Measurements from ENCODE around the gene SIL1.
"Not testable (repeated sequence)": the region's sequence is repeated elsewhere in the genome, so short reads cannot be mapped to it uniquely, and the experiment has no call there.

Gene SIL1

DNA sequence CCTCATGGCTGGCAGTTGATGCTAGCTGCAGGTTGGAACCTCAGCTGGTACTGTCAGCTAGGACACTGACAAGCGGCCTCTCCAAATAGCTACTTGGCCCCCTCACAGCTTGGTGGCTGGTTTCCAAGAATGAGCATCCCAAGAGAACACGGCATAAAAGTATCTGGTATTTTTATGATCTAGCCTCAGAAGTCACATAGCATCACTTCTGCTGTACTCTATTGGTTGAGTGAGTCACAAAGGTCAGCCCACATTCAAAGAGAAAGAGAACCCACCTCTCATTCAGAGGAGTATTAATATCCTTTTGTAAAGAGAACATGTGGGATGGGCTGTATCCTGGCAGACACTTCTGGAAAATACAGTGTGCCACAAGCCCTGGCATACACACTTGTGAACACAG is 6.0 kb upstream of the SIL1 start:
- no peak for DNase-seq (ENCODE audit: low read depth in 2 of 2)

DNA sequence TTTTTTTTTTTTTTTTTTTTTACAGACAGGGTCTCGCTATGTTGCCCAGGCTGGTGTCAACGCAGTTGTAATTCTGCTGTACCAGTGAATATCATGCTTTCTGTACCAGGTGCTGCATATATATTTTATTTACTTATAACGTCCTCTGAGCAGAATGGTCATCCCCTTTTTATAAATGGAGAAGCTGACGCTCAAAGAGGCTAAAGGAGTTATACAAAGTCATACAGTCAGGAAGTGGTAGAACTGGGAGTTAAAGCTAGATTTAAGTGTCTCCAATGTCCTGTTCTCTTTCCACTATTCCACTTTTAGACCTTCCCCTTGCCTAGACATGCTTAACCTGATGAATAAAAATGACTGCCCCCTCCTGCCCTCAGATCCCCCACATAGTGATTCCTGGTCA is 1.2 kb upstream of the SIL1 start:
- no peak for DNase-seq (ENCODE audit: low read depth in 2 of 2)

DNA sequence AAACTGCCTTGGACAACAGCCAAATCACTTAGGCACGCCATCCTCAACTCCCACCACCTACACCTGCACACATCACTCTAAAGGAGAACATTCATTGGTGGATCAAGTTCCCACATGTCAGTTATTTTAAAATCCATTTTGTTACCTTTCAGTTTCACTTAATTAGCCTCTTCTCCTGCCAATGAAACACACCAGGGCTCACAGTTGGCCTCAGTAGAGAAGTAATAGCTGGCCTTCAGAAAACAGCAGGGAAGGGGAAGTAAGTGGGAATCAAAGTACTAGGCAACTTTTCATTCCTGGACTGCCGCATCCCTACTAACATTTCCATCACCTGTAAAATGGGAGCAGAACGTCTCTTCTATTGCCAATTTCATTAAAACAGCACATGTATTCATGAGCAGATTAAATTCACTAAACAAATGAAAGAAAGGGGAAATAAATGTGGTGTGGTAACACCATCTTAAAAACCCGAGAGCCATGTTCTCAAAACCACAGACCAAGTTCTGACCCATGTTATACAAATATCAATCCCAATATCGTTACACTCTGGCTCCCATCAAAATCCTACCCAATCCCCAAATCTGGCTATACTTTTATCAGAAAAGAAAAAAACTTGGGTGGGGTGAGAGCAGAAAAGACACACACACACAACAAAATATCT is 1.7 kb downstream of the SIL1 start:
- no peak for DNase-seq (ENCODE audit: low read depth in 2 of 2)

DNA sequence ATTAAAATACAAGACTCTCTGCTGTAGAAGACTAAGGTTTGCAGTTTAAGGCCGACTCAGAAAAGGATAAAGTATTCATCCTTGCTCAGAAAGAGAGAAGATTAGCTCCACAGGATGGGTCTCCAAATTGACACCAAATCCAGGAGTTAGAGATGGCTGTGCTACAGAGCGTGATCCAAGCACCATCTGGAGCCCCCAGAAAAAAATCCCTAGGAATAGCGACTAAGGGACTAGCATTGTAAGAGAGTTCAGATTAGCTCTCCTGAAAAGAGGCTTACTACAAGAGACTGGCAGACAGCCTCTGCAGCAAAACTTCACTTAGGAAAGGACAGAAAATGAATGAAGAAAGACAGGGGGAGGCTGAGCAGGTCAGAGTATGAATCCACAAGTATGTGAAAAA is 3.7 kb downstream of the SIL1 start:
- no peak for DNase-seq (ENCODE audit: low read depth in 2 of 2)

DNA sequence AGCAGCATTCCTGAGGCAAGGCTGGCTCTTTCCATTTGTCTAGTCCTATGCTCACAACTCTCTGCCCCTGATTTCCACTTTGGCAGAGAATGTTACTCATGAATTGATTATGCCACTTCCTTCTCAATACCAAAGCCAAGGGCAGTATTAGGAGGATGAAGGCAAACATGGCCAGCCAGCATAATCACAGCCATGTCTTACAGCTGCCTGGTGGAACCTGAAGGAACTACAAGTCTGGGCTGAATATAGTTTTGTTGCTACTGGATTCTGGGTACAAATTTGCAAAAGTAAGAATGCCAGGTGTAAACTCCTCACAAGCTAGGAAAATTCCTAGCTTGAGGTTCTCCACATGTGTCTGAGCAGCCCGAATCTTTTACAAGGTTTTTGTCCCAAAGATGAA is 4.2 kb downstream of the SIL1 start:
- DNase-seq (ENCODE audit: low read depth in 2 of 2), result no peak

DNA sequence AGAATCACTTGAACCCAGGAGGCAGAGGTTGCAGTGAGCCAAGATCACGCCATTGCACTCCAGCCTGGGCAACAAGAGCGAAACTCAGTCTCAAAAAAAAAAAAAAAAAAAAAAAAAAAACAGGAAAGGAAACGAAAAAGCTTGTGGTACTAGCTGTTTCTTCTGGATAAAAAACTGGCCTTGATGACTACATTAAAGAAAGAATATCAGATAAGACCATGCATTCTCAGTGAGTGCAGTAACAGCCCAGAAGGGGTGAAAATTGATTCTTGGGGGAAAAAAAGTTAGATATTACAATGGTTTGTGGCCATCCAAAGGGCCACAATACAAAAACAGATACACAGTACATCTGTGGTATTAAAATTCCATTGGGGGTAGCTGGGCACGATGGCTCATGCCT is 5.3 kb downstream of the SIL1 start:
- not testable (repeated sequence) for DNase-seq (ENCODE audit: low read depth in 2 of 2)

DNA sequence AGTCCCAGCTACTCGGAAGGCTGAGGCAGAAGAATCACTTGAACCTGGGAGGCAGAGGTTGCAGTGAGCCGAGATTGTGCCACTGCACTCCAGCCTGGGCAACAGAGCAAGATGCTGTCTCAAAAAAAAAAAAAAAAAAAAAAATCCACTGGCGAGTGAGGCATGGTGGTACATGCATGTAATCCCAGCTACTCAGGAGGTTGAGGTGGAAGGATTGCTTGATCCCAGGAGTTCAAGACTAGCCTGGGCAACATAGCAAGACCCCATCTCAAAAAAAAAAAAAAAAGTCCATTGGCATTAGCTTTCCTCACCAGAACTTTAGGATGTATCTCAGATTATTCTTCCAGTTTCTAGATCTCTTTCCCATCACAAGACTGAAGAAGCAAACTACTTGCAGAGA is 6.2 kb downstream of the SIL1 start:
- not testable (repeated sequence) for DNase-seq (ENCODE audit: low read depth in 2 of 2)

DNA sequence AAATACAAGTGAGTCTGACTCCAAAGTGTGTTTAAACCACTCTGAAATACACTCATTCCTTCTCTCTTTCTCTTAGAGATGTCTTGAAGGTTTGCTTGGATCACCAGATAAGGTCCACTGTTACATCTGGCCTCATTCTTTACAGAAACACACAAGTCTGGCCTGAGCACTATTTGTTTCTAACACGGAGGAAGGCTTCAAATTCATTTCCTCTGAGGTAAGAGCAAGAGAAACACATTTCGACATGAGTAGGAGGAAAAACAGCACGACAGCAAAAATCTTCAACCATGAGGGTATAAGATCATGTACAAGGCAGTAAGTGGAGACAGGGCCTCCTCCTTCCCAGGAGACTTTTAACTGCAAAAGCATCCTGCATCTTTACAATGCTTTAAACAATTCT is 8.0 kb downstream of the SIL1 start:
- DNase-seq (ENCODE audit: low read depth in 2 of 2), result no peak

DNA sequence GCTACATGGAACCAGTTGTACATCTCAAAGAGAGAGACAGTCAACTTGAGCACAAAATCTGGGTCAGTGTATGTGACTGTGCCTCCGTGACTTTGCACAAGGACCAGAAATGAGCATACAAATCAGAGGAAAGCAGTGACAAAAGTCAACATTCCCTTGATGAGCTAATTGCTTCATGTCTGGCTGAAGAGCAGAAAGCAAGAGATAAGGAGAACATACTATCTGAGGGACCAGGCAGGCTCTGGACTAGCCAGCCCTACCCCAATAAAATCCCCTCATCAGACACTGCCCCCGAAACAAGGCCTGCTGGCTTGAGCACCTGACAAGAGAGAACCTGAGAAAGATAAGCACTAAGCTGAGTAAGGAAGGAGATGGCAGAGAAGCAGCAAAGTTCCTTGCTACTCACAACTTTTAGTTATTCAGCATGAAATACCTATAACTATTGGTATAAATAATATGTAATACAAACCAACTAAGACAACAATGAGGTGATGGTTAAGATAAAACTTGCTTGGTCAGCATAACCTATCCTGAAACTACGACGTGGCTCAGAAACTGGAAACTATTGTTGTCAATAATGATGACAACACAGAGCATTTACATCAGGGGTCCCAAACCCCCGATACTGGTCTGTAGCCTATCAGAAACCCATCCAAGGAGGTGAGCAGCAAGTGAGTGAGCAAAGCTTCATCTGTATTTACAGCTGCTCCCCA is 9.5 kb downstream of the SIL1 start:
- no peak for DNase-seq (ENCODE audit: low read depth in 2 of 2)

DNA sequence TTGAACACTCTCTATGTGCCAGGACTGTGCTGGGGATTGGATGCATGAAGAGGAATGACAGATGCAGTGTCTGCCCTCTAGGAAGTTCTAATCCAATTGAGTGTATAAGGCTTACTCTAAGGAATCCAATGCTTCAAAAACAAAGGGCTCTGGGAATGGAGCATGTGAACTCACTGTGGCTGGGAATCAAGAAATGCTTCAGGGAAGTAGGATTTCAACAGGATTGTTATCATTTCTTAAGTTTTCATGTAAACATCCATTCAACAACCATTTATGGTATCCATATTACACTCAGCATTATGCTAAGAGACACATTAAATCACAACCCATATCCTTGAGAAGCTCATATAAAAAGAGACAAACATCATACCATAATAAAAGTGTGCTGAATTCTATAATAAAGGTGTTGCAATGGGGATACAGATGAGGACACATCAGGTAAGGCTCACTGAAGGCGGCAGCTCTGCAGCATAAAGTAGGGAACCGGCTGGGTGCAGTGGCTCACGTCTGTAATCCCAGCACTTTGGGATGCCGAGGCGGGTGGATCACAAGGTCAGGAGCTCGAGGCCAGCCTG is 11.3 kb downstream of the SIL1 start:
- no peak for DNase-seq (ENCODE audit: low read depth in 2 of 2)

DNA sequence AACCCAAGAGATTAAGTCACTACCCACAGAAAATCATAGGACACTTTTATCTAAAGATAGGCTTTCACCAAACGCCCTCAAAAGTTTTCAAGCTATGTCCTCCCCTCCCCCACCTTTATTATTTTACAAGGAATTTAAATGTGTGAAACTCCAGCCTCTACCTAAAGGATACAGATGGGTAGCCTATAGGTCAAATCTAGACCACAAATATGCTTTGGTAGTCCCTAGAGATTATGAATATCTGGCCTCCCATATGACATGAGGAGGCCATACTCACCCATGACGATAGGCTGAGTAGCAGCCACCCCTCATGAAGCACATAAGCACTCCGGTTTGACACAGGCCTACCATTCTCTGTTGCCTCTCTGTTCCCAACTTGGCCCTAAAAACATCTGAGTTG is 11.9 kb downstream of the SIL1 start:
- no peak for DNase-seq (ENCODE audit: low read depth in 2 of 2)

DNA sequence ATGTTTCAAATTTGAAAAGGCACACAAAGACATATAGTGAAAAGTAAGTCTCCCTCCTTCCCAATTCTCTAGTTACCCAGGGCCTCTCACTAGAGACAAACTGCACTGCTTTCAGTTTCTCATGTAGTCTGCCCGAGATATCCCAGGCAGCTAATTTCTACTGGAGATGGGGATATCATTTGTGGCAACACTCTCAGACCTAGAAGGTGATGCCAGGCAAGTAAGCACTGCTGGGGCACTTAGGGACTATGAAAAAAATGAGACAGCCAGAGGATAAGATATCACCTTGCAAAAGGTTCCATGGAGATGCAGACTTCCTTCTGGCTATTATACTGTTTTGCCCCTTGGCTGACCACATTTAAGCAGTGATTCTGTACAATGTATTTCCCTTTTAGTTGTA is 12.6 kb downstream of the SIL1 start:
- DNase-seq (ENCODE audit: low read depth in 2 of 2), result no peak

DNA sequence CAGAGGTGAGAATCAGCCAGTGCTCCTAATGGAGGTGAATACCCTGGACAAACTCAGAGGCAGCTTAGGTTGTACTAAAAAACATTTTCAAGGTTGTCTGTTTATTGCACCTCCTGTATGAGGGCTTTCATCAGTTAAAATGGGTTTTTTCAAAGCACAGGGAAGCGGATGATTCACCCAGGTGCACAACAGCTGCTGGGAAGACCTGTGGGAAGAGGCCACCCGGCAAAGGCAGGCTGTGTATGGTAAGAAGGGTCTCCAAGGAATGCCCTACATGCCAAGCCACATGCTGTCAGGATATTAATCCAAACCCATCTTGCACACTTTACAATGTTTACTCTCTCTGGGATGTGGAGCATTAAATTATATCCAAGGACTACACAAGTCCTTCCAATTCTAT is 14.7 kb downstream of the SIL1 start:
- no peak for DNase-seq (ENCODE audit: low read depth in 2 of 2)

DNA sequence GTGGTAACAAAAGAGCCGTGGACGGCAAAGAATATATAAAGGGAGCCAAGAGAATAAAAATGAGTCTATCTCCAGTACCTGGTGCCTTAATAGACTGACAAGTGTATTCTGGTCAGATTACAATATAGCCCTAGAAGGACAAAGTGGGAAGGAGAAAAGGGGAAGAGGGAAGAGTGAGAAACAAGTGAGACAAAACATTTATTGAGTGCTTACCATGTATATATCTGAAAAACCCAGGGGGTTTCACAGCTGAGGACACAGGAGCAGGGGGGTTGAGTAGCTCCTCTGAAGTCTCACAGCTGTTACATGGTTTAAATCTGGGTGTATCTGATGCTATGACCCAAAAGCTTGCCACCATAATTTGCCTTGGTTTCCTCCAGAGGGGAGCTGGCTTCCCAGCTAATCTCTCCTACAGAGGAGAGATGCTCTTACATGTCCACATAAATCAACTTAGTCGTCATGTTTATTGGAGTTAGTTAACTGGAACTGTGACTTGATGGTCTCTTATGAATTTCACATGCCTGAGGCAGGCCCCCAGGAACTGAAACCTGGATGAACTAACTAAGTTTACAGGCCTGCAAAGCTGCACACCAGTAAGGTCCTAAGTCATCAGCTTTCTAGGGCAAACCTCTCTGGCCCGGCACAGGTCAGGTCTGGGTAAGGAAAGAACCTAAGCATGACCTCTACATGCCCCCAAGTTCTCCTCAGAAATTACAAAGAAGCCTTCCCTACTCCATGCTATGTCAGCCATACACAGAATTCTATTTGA is 15.5 kb downstream of the SIL1 start:
- no peak for DNase-seq (ENCODE audit: low read depth in 2 of 2)

DNA sequence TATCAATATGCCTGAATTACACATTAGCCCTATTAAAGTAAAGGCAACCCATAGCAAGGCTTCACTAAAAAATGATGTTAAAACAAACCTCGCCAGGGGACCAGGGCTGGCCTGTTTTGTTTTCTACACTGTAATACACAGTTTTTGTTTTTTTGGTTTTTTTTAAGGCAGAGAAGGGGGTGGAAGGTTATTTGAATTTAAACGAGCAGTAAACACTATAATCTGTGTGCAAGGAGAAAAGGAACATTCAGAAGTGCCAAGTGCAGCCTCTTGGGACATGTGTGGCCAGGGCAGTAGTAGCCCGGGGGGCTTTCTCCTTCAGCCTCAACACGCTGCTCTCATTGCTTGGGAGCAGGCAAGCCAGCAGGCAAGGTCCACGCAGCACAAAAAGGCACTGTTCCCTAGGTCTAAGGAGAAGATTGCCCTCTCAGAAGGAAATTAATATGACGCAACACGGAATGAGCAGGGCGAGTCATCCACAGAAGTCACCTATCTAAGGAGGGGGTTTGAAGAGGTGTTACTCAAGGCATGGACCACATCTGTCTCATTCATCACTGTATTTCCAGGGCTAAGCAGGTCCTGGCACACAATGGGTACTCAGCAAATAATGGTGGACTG is 16.2 kb downstream of the SIL1 start:
- no peak for DNase-seq (ENCODE audit: low read depth in 2 of 2)

DNA sequence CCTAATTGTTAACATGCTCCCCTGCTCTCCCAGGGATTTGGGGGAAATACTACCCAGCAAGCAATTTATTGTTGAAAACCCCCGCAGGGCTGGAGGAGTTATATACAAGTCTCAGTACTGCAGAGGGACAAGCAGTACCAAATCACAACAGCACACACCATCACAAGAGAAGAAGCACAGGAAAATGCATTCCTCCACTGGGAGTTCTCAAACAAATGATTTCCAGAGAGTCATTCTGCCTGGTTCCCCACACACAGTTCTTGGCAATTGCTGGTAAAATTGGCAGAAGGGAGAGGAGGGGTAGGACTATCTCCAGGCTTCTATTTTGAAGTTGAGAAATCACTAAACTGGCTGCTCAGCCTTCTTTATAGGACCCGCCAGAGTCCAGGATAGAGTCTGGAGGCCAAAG is 16.8 kb downstream of the SIL1 start:
- no peak for DNase-seq (ENCODE audit: low read depth in 2 of 2)

DNA sequence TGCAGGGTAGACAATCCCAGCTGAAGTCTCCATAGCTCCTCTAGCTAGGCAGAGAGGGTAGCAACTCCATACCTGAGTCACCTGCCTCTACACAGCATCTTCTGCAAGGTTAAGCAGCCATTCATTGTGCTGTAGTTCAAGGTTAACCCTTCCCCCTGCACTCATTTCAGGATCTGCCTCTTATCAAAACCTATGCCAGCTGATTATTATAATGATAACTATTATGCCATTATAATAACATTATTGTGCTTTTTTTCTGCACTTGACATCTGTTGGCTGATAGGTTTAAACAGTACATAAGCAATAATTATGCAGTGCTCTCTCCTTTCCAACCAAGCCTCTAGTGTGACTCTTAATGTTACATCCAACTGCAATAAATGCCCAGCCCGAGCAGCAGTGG is 17.3 kb downstream of the SIL1 start:
- no peak for DNase-seq (ENCODE audit: low read depth in 2 of 2)

DNA sequence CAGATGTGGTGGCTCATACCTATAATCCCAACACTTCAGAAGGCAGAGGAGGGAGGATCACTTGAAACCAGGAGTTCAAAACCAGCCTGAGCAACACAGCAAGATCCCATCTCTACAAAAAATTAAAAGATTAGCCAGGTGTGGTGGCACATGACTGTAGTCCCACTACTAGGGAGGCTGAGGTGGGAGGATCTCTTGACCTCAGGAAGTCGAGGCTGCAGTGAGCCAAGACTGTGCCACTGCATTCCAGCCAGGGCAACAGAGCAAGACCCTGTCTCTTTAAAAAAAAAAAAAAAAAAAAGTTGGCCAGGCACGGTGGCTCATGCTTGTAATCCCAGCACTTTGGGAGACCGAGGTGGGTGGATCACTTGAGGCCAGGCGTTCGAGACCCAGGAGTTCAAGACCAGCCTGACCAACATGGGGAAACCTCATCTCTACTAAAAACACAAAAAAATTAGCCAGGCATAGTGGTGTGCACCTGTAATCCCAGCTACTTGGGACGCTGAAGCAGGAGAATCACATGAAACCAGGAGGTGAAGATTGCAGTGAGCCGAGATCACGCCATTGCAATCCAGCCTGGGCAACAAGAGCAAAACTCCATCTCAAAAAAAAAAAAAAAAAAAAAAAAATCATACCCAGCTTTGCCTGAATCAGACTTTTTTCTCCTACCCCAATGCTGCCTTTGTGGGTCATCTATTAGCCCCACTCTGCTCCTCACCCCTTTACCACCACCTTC is 18.2 kb downstream of the SIL1 start:
- not testable (repeated sequence) for DNase-seq (ENCODE audit: low read depth in 2 of 2)

DNA sequence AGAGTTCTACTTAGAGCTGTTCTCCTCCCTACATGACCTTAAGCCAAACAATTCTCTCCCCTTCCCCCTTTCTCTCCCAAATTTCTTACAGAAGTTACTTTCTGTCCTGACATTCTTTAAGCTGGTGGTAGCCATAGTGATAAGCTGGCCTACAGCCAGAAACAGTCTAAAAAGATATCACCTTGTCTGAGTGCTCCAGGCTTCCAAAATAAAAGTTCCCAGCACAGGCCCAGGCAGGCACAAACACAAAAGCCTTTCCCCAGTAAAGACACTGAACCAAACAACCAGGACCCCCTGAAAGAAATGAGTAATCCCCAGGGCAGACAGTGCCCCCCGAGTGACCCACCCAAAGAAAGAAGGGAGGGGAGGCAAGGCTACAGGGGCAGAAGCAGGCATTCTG is 19.2 kb downstream of the SIL1 start:
- no peak for DNase-seq (ENCODE audit: low read depth in 2 of 2)

DNA sequence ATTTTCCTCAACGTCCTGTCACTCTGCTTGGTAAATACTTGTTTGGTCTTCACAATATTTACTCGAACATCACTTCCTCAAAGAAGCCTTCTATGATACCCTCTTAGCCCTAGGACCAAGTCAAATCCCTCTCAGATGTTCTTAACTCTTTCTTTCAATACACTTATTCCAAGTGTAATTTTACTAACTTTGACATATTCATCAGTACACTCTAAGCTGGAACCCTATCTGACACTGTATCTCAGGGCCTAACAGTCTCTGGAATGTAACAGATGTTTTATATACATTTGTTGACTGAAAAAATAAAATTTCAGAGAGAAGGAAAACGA is 19.6 kb downstream of the SIL1 start:
- no peak for DNase-seq (ENCODE audit: low read depth in 2 of 2)

DNA sequence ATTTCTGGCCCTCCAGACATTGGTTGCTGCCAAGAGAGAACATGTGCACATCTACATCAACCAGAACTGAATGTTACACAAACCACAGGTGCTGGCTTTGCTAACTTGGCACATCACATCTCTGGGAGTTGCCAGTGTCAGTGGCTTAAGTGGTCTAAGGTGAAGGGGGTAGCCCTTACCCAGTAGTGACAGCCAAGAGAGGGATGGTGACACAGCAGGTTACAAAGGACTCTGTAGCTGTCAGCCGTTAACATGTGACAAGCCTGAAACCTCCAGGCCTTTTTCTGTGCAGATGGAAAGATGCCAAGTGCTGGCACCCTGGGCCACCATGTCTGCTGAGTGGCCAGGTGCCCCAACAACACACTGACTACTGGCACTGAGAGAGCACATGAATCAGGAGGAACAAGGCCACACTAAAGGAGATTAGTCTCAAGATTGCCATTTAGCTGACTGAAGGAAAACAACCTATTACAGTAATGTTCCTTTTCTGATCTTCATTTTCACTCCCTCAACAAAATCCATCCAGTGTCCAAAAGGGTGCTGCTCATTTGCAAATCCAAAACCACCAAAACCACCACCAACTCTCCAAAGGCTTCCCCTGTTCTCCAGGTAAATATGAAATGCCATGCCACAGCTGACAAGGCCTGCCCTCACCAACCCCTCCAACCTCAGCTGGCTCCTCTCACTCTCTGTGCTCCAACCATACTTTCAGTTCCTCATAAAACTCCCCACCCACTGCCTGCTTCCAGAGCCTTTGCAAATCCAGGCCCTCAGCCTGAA is 20.2 kb downstream of the SIL1 start:
- DNase-seq (ENCODE audit: low read depth in 2 of 2), result no peak

Data from stimulated activated CD4-positive, alpha-beta T cell treated with anti-CD3 and anti-CD28 coated beads, Interleukin-12 subunit alpha, Interleukin-12 subunit beta, amount 100 ng/mL, for 24 hours (primary cell).